Measurements from ENCODE around the gene ZFHX2. TPM values are rescaled to one million over a fixed set of nuclear protein-coding genes. Genes with fewer than 3 reads are reported as not detected.

Gene ZFHX2
- total and polyA plus RNA-seq, 7 experiments from 2014 or later = 0.45 to 2.6 (median 0.49) TPM; not detected in 2

DNA sequence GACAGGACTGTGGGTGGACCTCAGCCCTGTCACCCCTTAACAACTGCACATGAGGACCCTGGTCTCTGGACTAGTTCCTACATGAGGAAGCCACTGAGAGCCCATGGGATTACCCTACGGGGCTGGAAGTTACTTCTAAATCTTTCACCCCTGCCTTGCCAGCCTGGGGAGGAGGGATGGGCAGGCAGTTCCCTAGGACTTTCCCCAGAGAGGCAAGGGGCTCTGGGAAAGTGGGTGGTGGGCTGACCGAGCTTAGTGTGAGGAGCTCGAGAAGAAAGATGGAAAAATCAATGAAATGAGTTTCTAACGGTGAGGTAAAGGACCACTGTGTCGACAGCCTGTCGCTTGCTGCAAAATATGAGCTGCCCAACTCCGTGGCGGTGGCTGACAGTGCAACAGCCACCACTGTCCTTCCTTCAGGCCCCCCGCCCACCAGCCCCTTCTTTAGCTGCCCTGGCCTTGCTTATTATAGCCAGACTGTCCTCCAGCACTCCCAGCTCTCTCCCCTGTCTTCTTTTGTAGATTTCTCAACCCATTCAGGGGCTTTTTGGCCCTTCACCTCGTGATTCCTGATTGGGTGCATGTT is 5.0 kb downstream of the ZFHX2 start:
- H3K4me1 ChIP-seq (ENCODE audit: control insufficient read depth in 2 of 2, insufficient read depth in 2 of 2, low read length in 2 of 2) = peaks cover 7 to 8% of the 10 kb centered on the region in 2 donors
- Mint-ChIP-seq H3K9me3 (no peaks in the 10 kb centered on the region), H3K27me3 (peaks cover 0 to 4% (median 0%) of the 10 kb centered on the region in 5 donors), H3K4me1 (peaks cover 0 to 4% (median 0%) of the 10 kb centered on the region in 7 donors), H3K27ac (no peak overlapping the region), H3K36me3 (no peaks in the 10 kb centered on the region), H3K4me3 (no peak overlapping the region)
- no peaks in the 10 kb centered on the region for H3K9me3 ChIP-seq (ENCODE audit: control insufficient read depth in 2 of 3, low read length in 3 of 3)
- ChIA-PET CTCF (interaction anchor here (0.6 to 0.9 kb wide), 2 partner anchors 72 to 696 kb away, joined by 3 read pairs; partner anchors contain the start of gene TINF2), POLR2A (no interaction called here)
- H3K4me3 ChIP-seq (ENCODE audit: low read length) = no peak overlapping the region
- DNase-seq (no peak), ATAC-seq (no peak)
- intact Hi-C loops (cut with micrococcal nuclease) = no loop called here
- H3K36me3 ChIP-seq (ENCODE audit: control insufficient read depth in 2 of 3, insufficient read depth in 3 of 3, low read length in 3 of 3) = no peaks in the 10 kb centered on the region
- no peak overlapping the region for H3K27ac ChIP-seq (ENCODE audit: low read depth, low read length)
- H3K27me3 ChIP-seq (ENCODE audit: control insufficient read depth in 2 of 2, insufficient read depth in 2 of 2, low read length in 2 of 2) = peaks cover 3 to 5% of the 10 kb centered on the region in 2 donors

DNA sequence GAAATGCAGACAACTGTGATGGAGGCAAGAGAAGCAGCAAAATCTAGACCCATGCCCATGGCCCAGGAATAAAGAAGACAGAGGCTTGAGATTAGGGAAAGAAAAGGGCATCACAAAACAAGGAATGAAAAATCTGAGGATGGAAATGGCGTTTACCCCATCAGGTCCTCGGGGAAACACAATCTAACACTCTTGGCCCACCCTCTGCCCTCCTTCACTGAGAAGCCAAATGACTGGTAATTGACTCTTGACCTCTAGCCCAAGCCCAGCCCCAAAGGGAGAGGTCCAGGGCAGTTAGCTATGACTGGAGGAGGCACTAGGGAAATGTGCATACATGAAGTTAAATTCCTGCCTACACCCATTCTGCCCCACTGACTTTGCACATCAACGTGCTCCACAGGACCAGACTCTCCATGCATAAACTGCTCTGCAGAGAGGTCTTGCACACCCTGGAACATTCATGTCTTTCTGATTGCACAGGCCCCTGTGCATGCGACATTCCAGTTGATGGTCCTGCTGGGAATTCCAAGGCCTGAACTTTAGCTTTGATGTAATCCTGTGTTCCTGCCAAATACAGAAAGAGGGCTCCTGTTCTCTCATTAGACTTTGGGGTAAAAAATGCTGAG is 5.7 kb downstream of the ZFHX2 start:
- intact Hi-C loops (cut with micrococcal nuclease) = no loop called here
- no peak overlapping the region for H3K4me3 ChIP-seq (ENCODE audit: low read length)
- H3K27me3 ChIP-seq (ENCODE audit: control insufficient read depth in 2 of 2, insufficient read depth in 2 of 2, low read length in 2 of 2) = peaks cover 3 to 5% of the 10 kb centered on the region in 2 donors
- no peak overlapping the region for H3K27ac Mint-ChIP-seq
- no peaks in the 10 kb centered on the region for H3K9me3 ChIP-seq (ENCODE audit: control insufficient read depth in 2 of 3, low read length in 3 of 3)
- ChIA-PET CTCF (interaction anchor here (0.9 kb wide), 1 partner anchor 71 kb away, joined by 3 read pairs; no protein-coding TSS in a partner anchor), POLR2A (no interaction called here)
- H3K4me1 ChIP-seq (ENCODE audit: control insufficient read depth in 2 of 2, insufficient read depth in 2 of 2, low read length in 2 of 2) = peaks cover 3 to 4% of the 10 kb centered on the region in 2 donors
- DNase-seq (no peak), ATAC-seq (no peak)
- H3K27me3 Mint-ChIP-seq = peaks cover 0 to under 1% (median 0%) of the 10 kb centered on the region in 5 donors
- H3K36me3 ChIP-seq (ENCODE audit: control insufficient read depth in 2 of 3, insufficient read depth in 3 of 3, low read length in 3 of 3) = no peaks in the 10 kb centered on the region
- H3K4me3 Mint-ChIP-seq = no peak overlapping the region
- no peak overlapping the region for H3K27ac ChIP-seq (ENCODE audit: low read depth, low read length)
- peaks cover 0 to 4% (median 0%) of the 10 kb centered on the region in 7 donors for H3K4me1 Mint-ChIP-seq
- no peaks in the 10 kb centered on the region for H3K9me3 Mint-ChIP-seq
- H3K36me3 Mint-ChIP-seq = no peaks in the 10 kb centered on the region

DNA sequence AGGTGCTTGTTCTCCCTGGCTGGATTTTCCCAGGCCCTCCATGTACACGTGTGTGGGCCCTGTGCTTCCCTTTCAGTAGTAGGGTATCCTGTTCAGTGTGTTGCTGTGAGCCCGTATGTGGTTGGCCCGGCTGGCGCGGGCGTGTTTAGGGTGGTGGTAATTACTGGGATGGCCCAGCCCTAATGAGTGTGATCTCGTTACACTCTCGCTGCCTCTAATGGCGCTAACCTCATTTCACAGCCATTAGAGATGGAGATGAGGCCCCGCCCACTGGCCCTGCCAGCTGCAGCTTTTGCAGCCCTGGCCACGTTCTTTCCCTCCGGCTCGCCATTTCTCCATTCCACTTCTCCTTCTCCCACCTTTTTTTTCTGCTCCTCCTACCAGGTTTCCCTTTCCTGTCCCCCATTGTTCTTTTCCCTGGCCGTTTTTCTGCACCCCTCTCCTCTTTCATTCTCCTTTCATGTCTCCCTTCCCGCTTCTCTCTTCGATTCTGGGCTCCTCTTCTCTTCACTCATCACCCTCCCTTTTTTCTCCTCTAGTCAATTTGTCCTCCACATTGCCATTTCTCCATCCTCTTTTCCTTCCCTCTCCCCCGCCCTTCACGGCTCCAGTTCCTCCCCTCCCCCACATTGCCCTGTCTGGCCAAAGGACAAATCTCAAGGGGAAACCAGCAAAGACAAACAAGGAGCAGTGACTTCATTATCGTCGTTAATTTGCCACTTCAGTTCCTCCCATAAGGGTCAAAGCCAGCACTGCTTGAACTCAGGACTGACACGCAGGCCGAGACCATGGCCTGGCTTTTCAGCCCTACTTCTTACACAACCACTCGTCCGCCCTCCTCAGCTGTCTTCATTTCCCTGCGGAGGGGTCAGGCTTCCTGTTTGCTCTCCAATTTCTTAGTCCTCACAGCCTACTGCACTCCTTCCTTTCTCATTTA is 6.8 kb downstream of the ZFHX2 start:
- intact Hi-C loops (cut with micrococcal nuclease) = no loop called here

DNA sequence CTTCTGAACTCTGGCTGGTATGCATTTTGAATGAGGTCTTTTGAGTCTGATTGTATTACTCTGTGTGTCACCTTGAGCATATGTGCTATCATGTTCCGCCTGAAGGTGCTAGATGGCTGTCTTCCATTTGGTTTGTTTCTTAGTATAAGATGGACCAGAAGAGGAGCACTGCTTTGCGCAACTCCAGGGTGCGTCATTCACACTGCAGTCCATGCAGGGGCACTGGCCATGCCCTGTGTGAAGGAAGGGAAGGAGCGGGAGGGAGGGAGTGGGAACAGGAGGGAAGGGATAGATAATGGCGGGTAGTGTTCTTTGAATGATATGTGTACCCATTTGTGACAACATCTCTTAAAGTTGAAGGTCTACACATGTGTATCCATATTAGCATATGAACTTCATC is 8.2 kb downstream of the ZFHX2 start:
- ATAC-seq (no peak), DNase-seq (no peak)
- CTCF ChIA-PET = interaction anchor here (1.1 to 6.3 kb wide), 2 partner anchors 13 to 66 kb away, joined by 5 to 43 read pairs; no protein-coding TSS in a partner anchor
- Mint-ChIP-seq H3K4me3 (no peak overlapping the region), H3K4me1 (peaks cover 0 to 10% (median 0%) of the 10 kb centered on the region in 7 donors), H3K9me3 (no peaks in the 10 kb centered on the region), H3K36me3 (no peaks in the 10 kb centered on the region), H3K27ac (no peak overlapping the region), H3K27me3 (no peaks in the 10 kb centered on the region)
- H3K27me3 ChIP-seq (ENCODE audit: control insufficient read depth in 2 of 2, insufficient read depth in 2 of 2, low read length in 2 of 2) = no peaks in the 10 kb centered on the region
- no peak overlapping the region for H3K4me3 ChIP-seq (ENCODE audit: low read length)
- H3K27ac ChIP-seq (ENCODE audit: low read depth, low read length) = no peak overlapping the region
- POLR2A ChIA-PET = no interaction called here
- H3K36me3 ChIP-seq (ENCODE audit: control insufficient read depth in 2 of 3, insufficient read depth in 3 of 3, low read length in 3 of 3) = no peaks in the 10 kb centered on the region
- intact Hi-C loops (cut with micrococcal nuclease) = no loop called here
- H3K9me3 ChIP-seq (ENCODE audit: control insufficient read depth in 2 of 3, low read length in 3 of 3) = no peaks in the 10 kb centered on the region
- no peaks in the 10 kb centered on the region for H3K4me1 ChIP-seq (ENCODE audit: control insufficient read depth in 2 of 2, insufficient read depth in 2 of 2, low read length in 2 of 2)

More for the DNA sequence above, 6.8 kb downstream of the ZFHX2 start:
- ChIA-PET POLR2A (no interaction called here), CTCF (no interaction called here)
- peaks cover under 1 to 3% of the 10 kb centered on the region in 2 donors for H3K27me3 ChIP-seq (ENCODE audit: control insufficient read depth in 2 of 2, insufficient read depth in 2 of 2, low read length in 2 of 2)
- Mint-ChIP-seq H3K4me1 (peaks cover 0 to 4% (median 0%) of the 10 kb centered on the region in 7 donors), H3K4me3 (no peak overlapping the region), H3K36me3 (no peaks in the 10 kb centered on the region), H3K9me3 (no peaks in the 10 kb centered on the region), H3K27me3 (no peaks in the 10 kb centered on the region), H3K27ac (no peak overlapping the region)
- no peaks in the 10 kb centered on the region for H3K9me3 ChIP-seq (ENCODE audit: control insufficient read depth in 2 of 3, low read length in 3 of 3)
- no peak overlapping the region for H3K27ac ChIP-seq (ENCODE audit: low read depth, low read length)
- H3K4me1 ChIP-seq (ENCODE audit: control insufficient read depth in 2 of 2, insufficient read depth in 2 of 2, low read length in 2 of 2) = no peaks in the 10 kb centered on the region
- ATAC-seq (no peak), DNase-seq (no peak)
- H3K4me3 ChIP-seq (ENCODE audit: low read length) = no peak overlapping the region
- H3K36me3 ChIP-seq (ENCODE audit: control insufficient read depth in 2 of 3, insufficient read depth in 3 of 3, low read length in 3 of 3) = no peaks in the 10 kb centered on the region

DNA sequence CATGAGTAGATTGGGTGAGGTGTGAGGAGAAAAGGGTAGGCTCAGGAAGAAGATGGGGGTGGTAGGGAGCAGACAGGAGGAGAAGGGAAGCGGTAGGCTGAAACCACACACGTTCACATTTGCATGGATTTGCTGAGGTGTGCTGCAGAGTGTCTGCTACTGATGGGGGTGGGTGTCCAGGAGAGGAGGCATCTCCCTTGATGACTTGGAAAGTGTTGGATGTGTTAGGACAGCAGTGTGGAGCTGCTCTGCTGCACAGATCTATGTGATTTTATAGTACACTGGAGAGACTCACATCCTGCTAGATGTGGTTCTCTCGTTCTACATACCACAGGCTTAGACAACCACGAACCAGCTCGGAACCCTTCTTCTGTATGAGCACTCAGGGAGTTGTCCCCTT is 9.3 kb downstream of the ZFHX2 start:
- no peak overlapping the region for H3K4me3 ChIP-seq (ENCODE audit: low read length)
- Mint-ChIP-seq H3K4me1 (peaks cover 0 to 10% (median 0%) of the 10 kb centered on the region in 7 donors), H3K9me3 (no peaks in the 10 kb centered on the region), H3K27me3 (no peaks in the 10 kb centered on the region), H3K27ac (peak overlapping the region in 1 of 9 donors; percentile 21), H3K4me3 (no peak overlapping the region), H3K36me3 (no peaks in the 10 kb centered on the region)
- no peaks in the 10 kb centered on the region for H3K27me3 ChIP-seq (ENCODE audit: control insufficient read depth in 2 of 2, insufficient read depth in 2 of 2, low read length in 2 of 2)
- ATAC-seq (no peak), DNase-seq (no peak)
- H3K4me1 ChIP-seq (ENCODE audit: control insufficient read depth in 2 of 2, insufficient read depth in 2 of 2, low read length in 2 of 2) = no peaks in the 10 kb centered on the region
- H3K27ac ChIP-seq (ENCODE audit: low read depth, low read length) = no peak overlapping the region
- CTCF ChIA-PET = interaction anchor here (1.1 to 6.3 kb wide), 3 partner anchors 10 to 65 kb away, joined by 3 to 43 read pairs (median 5); partner anchors contain the start of gene ZFHX2
- H3K9me3 ChIP-seq (ENCODE audit: control insufficient read depth in 2 of 3, low read length in 3 of 3) = no peaks in the 10 kb centered on the region
- H3K36me3 ChIP-seq (ENCODE audit: control insufficient read depth in 2 of 3, insufficient read depth in 3 of 3, low read length in 3 of 3) = no peaks in the 10 kb centered on the region
- POLR2A ChIA-PET = interaction anchor here (1.2 kb wide), 1 partner anchor 67 kb away, joined by 3 read pairs; no protein-coding TSS in a partner anchor
- intact Hi-C loops (cut with micrococcal nuclease) = no loop called here

DNA sequence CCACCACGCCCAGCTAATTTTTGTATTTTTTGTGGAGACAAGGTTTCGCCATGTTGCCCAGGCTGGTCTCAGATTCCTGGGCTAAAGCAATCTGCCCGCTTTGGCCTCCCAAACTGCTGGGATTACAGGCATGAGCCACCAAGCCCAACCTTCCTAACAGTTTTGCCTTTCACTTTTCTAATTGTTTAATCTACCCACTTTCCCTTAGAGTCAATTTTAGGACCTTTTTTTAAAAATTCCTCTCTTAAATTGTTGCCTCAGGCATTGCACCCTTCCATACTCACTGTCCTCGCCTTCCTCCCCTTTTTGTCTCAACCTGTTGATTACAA is 11.5 kb downstream of the ZFHX2 start:
- H3K4me3 ChIP-seq (ENCODE audit: low read length) = no peak overlapping the region
- POLR2A ChIA-PET = interaction anchor here (0.6 kb wide), 1 partner anchor 224 kb away, joined by 3 read pairs; no protein-coding TSS in a partner anchor
- DNase-seq = no peak
- H3K27me3 Mint-ChIP-seq = no peaks in the 10 kb centered on the region
- CTCF ChIA-PET = interaction anchor here (0.6 to 6.3 kb wide), 4 partner anchors 20 to 273 kb away, joined by 4 to 43 read pairs (median 17); no protein-coding TSS in a partner anchor
- no peaks in the 10 kb centered on the region for H3K36me3 ChIP-seq (ENCODE audit: control insufficient read depth in 2 of 3, insufficient read depth in 3 of 3, low read length in 3 of 3)
- no peaks in the 10 kb centered on the region for H3K27me3 ChIP-seq (ENCODE audit: control insufficient read depth in 2 of 2, insufficient read depth in 2 of 2, low read length in 2 of 2)
- H3K9me3 ChIP-seq (ENCODE audit: control insufficient read depth in 2 of 3, low read length in 3 of 3) = no peaks in the 10 kb centered on the region
- H3K4me1 Mint-ChIP-seq = peaks cover 0 to 10% (median 0%) of the 10 kb centered on the region in 7 donors
- H3K4me1 ChIP-seq (ENCODE audit: control insufficient read depth in 2 of 2, insufficient read depth in 2 of 2, low read length in 2 of 2) = no peaks in the 10 kb centered on the region
- intact Hi-C loops (cut with micrococcal nuclease) = no loop called here
- H3K27ac ChIP-seq (ENCODE audit: low read depth, low read length) = no peak overlapping the region
- H3K36me3 Mint-ChIP-seq = no peaks in the 10 kb centered on the region
- ATAC-seq = no peak
- H3K9me3 Mint-ChIP-seq = no peaks in the 10 kb centered on the region
- no peak overlapping the region for H3K27ac Mint-ChIP-seq
- H3K4me3 Mint-ChIP-seq = no peak overlapping the region

Data from naive thymus-derived CD4-positive, alpha-beta T cell (primary cell).